Activated CD4-positive, alpha-beta T cell treated with anti-CD3 and anti-CD28 coated beads for 4 hours (primary cell): ENCODE measurements around the gene SMPDL3A.

Experiments
- DNase-seq, 2 donors: peaks; one replicate each; pipeline ENCODE4 v3.0.0-alpha.2; 2020

The SMPDL3A gene

DNA sequence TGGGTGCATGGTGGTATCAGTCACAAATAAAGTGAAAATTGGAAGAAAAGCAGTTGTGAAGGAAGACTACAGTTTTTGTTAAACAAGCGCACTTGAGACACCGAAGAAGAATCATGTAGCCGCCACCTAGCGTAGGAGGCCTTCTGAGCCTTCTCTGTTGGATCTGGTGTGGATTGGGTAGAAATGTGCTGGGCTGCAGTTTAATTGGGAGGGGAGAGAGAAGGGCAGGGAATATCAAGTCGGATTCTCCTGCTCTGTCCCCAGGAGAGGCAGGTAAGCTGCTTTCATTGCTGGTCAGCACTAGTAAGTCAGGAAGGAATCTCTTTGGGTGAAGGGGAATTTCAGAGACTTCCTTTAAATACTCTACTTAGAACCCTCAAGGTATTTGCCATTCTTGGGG, 10.8 kb upstream of the SMPDL3A start:
- DNase-seq = no peak

DNA sequence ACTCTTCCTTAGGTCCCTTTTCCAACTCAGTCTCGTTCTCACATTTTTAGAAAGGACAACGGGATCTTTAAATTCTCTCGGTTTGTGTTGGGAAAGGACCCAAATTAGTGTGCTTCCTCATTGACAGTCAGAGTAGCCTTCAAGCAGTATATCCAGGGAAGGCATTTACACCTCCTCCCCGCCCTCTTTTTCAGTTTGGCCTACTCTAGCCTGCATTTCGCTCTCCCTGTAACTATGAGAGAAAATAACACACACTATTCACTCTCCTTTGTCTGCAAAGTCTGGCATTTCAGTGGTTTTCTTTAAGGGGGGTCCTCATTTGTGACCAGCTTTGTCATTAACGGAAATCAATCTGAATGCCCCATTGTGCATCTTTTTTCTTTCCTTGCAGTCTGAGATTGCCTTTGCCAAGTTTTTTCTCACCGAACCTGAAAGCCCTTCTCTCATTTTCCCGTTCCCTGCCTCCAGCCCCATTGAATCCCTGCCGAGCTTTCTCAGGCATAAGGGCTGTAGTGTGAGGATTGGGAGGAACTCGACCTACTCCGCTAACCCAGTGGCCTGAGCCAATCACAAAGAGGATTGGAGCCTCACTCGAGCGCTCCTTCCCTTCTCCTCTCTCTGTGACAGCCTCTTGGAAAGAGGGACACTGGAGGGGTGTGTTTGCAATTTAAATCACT, 9.9 kb upstream of the SMPDL3A start:
- DNase-seq = no peak

DNA sequence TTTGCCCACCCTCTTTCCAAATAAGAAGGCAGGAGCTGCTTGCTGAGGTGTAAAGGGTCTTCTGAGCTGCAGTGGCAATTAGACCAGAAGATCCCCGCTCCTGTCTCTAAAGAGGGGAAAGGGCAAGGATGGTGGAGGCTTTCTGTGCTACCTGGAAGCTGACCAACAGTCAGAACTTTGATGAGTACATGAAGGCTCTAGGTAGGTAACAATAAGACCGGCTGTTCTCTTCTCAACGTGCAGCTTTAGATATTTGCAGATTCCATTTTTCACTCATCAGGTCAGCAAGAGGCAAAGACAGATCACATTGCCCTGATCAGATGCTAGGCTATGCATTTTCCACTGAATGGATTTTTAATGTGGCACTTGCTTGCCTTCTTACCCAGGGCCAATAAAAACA, 9.4 kb upstream of the SMPDL3A start, which contains the start of gene FABP7:
TSS of gene FABP7 (plus strand) at position 50 of the 400 bp plus-strand sequence. CDS start at position 129, 79 bp downstream.
- no peak for DNase-seq

DNA sequence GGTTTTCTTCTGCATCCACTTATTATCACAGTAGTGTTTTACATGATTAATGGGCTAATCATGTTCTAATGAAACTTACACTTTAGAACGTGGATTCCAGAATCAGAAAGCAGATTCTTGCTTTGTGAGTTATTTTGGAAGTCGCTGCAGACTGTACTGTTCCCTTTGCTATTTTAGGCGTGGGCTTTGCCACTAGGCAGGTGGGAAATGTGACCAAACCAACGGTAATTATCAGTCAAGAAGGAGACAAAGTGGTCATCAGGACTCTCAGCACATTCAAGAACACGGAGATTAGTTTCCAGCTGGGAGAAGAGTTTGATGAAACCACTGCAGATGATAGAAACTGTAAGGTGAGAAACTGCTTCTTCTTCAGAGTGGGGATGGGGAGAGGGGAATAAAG, 8.9 kb upstream of the SMPDL3A start:
- no peak for DNase-seq

DNA sequence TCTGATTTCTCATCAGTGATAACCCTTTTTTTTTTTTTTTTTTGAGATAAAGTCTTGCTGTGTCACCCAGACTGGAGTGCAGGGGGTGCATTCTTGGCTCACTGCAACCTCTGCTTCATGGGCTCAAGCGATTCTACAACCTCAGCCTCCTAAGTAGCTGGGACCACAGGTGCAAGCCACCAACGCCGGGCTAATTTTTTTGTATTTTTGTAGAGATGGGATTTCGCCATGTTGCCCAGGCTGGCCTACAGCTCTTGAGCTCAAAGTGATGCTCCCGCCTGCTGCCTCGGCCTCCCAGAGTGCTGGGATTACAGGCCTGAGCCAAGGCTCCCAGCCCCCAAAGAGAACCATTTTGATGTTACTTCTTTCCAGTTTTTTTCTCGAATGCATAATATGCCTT, 7.3 kb upstream of the SMPDL3A start:
- no peak for DNase-seq

DNA sequence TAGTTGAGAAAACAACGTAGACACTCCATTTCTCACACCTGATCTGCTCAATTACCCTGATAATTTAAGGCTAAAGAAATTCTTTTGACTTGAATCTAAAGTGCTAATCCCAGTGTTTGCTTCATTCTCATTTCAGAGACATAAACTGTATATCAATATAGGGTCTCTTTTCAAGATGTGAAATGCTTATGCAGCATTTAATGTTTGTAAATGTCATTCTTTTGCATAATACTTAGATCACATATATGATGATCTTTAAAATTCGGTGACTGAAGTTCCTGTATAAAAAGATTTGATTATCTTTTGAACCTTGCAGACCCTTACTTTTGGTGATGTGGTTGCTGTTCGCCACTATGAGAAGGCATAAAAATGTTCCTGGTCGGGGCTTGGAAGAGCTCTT, 5.7 kb upstream of the SMPDL3A start:
- no peak for DNase-seq

GRCh38 chr6:122785891-122786290, 3.2 kb upstream of the SMPDL3A start:
- DNase-seq = no peak

DNA sequence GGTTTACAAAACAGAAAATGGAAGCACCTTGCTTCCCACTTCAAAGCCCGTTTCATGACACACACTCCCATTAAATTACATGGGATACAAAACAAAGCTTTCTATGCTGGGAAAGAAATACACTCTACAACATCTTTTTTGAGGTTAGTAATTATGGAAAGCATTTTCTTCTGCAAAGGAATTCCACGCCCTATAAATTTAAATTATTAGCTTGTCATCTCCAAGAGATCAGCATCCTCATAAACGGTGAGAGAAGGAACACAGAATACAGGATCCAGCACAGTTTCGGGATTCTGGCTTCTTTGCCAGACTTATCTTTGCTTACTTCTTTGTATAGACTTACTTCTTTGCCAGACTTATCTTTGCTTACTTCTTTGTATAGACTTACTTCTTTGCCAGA, 1.3 kb upstream of the SMPDL3A start:
- DNase-seq = no peak

DNA sequence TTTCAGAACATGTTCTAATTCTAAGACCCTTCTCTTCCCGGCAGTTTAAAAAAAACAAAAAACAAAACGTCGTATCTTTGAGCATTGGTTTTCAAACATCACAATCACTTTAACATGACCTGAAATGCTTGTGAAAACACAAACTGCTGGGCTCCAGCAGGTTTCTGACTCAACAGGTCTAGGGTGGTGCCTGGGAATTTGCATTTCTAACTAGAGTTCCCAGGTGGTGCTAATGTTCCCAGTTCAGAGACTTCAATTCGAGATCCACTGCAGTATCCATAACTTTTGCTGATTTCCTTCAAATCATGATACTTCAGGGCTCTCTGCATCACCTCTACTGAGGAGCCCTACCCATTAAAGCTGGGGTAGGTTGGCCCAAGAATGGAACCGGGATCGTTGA, 850 bp upstream of the SMPDL3A start:
- DNase-seq = no peak

DNA sequence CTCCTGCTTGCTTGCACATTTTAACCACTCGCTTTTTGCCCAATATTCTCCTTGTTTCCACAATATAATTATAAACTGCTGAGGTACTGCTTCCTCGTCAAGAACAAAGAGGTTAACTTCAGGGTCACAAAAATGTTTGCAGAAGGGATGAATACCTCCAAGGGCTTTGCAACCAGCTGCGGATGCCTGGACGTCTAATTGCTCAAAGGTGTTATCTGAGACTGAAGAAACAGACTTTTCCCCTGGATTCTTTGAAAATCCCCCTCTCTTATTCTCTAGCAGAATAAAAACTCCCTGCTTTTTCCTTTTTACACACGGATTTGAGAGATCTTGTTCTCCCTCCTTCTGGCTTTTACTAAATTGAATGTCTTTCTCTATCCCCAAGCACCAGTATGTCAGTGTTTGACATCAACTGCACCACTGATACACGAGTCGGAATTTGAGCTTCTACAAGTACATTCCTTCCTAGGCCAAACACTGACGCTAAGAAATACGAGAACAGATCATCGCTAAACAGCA, 336 bp upstream of the SMPDL3A start:
- DNase-seq = no peak

DNA sequence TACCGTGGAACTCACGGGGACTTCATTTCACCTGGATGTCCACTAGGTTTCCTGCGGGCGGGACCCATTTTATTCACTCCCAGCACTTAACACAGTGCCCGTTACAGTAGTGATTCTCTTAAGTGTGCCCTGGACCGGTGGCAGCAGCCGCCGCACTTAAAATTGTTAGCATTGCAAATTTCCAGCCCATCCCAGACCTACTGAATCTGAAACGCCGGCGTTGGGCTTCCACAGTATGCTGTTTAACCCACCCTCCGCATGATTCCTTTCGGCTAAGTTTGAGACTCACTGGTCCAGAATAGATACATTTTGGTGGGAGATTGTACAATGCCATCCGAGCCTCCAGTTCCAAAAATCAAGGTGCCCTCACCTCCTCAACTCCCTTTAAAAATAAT, 967 bp downstream of the SMPDL3A start:
- no peak for DNase-seq

- no peak for DNase-seq
Measured at GRCh38 chr6:122790423-122791309, 1.6 kb downstream of the SMPDL3A start.

DNA sequence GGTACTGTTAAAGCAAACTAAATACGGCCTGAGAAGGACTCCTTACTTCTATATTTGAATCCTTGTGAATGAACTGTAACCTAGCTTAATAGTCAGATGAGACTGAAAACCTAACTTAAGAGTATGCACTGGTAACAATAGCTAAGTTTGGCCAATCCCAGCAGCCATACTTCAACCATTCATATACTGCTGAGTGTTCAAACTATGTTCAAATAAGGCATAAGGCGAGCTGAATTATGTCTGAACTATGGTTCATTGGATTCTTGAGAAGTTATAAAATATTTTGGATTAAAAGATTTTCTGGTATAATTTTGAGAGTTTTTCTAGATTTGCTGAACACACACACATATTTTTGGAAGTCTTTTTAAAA, 2.2 kb downstream of the SMPDL3A start:
- no peak for DNase-seq

DNA sequence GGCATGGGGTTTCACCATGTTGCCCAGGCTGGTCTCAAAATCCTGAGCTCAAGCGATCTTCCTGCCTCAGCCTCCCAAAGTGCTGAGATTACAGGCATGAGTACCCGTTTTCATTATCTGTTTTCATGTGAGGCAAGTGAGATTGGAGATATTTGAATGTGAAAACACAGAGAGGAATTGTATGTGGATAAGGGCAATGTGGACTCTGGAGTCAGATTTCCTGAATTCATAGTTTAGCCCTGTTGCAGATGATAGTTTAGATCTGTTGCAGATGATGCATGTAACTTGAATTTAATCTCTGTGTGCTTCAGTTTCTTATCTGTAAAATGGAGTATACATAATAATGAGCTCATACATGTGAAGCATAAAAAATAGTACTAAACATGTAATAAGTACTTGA, 3.7 kb downstream of the SMPDL3A start:
- no peak for DNase-seq

- DNase-seq = no peak
Measured at GRCh38 chr6:122797537-122797936, 8.5 kb downstream of the SMPDL3A start.

- DNase-seq = no peak
Measured at GRCh38 chr6:122798099-122798641, 9.1 kb downstream of the SMPDL3A start.

GRCh38 chr6:122799140-122799745, 10.2 kb downstream of the SMPDL3A start:
- DNase-seq = no peak

DNA sequence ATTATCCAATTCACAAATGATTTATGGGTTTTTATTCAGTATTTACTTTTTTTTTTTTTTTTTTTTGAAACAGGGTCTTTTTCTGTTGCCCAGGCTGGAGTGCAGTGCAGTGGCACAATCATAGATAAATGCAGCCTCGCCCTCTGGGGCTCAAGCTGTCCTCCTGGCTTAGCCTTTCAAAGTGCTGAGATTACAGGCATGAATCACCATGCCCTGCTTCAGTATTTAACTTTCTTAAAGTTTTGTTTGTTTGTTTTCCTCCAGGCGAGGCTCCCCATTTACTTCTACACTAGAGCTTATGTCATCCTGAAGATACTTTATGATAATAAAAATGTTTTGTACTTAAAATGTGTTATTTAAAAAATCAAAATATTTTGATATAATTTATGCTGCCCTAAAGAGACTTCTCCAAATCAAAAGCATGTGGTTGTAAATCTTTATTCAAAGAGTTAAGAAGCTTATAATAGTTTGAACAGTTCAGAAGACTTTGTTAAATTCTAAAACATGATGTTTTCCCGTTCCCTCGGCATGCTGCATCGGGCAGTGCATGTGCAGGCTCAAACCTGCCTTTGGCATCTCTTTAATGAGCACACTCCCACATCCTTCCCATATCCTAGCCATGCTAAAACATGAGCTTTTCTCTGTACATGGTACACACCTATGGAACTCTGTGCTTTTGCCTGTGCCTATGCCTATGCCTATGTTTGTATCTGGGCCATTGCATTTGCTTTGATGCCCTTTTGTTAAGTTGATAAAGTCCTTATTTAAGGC, 11.0 kb downstream of the SMPDL3A start:
- DNase-seq = no peak

DNA sequence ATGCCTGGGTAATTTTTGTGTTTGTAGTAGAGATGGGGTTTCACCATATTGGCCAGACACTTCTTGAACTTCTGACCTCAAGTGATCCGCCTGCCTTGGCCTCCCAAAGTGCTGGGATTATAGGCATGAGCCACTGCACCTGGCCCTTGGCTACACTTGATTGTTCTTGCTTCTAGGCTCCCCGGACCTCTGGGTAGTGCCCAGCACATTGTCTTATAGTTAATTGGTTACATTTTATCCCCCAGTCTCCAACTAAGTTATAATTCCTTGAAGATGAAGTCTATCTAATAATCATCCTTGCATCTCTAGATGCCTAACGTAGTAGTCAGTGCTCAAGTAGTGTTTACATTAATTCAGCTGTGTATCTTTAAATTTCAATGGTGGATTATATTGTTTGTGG, 11.8 kb downstream of the SMPDL3A start:
- DNase-seq = no peak

DNA sequence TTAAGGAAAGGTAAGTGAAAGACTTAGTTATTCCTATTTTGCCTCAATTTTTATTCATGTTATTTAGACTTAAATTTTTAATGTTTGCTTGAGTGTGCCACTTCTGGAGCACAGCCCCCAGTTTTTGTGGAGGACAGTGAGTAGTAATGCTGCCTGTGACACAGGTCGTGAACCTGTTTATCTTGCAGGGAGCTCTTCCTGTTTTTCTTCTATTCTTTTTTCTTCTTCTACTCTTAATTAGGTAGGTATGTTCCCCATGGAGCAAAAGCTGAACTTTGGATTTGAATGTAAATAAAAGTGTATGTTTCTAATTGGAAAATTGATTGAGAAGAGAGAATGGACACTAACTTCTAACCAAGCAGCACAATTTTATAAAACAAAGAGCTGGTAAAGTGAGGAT, 12.3 kb downstream of the SMPDL3A start:
- no peak for DNase-seq

DNA sequence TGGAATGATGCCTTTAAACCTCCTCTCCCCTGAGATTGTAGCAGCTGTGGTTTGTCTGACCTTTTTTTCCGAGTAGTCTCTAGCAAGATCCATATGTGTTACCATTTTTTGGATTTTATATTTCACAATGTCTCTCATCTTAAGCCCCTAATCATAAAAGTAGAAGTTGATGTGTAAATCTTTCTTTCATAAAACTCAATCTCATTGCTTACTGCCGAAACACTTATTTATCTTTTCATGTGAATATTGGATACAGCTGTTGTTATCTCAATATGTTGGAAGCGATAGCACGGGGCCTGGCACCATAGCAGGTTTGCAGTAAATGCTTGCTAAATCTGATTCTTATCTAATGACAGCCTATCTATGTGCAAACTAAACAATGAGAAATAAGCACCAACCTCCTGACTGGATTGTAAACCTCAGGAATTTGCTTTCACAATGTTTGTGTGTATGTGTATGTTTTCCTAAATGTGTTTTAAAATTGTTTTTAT, 14.2 kb downstream of the SMPDL3A start:
- DNase-seq = no peak

- no peak for DNase-seq
Measured at GRCh38 chr6:122804962-122805485, 16.0 kb downstream of the SMPDL3A start.
